ENCODE measurements around the gene BCAN.

GRCh38 chr1:156704930-156705320, 63.0 kb downstream of the BCAN start:
- TF ChIP-seq CTCF (IDR thresholded peaks at IDR 0.05) = no peak
- TF ChIP-seq POLR2A (IDR thresholded peaks at IDR 0.05) = no peak
